ENCODE data around the gene XXYLT1. TPM values are rescaled to one million over a fixed set of nuclear protein-coding genes. Genes with fewer than 3 reads are reported as not detected.

XXYLT1 gene
- total and polyA plus RNA-seq, 9 of the 15 experiments (the other 6 are each of a cell fraction or from before 2014, with no cell fraction given), result 1.9 to 18.9 (median 15.0) TPM

DNA sequence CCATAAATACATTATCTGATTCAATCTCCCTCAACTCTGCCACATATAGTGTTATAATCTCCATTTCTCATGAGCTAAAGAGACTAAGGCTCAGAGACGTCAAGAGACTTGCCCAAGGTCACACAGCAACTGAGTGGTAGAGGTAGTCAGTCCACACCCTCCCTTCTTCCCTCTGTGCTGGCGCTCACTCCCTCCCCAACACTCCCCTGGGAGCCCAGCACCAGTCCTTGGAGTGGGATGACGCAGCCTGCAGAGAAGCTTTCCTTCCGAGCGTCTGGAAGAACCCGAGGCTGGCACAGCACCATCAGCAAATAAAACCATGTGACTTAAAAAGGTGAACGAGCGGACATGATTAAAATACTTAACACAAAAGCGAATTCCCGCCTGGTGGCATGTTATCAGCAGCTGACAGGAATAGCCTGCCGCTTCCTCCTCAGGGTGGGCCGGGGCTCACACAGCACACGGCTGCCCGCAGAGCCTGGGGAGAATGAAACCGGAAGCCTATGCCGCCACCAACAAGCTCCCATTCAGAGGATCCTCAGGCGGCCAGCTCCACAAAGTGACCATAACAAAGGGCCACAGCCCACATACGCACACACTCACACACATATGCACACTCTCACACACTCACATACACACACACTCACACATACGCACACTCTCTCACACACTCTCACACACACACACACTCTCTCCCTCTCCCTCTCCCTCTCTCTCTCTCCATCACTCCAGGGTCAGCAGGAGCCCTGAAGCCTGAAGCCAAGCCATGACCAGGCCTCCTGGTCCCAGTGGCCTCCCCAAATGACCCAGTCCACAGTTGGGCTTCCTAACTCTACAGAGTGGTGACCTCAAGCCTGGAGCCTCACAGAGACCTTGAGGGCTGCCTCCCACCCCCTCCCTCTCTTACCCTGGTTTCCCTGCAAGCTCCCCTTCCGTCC is 120.5 kb downstream of the XXYLT1 start (continued):
- TF ChIP-seq SRSF1 (IDR thresholded peaks at IDR 0.05; ENCODE audit: low read depth, low read length) (no peak), SLC30A9 (CRISPR knock-in tag; IDR thresholded peaks at IDR 0.05) (no peak), SETDB1 (IDR thresholded peaks at IDR 0.05; ENCODE audit: low read length) (no peak), GATA2 (CRISPR knock-in tag; IDR thresholded peaks at IDR 0.05) (peak; percentile 47; the same call in 1 of the 2 replicates), ZKSCAN8 (CRISPR knock-in tag; IDR thresholded peaks at IDR 0.05) (peak; percentile 44; the same call in 1 of the 2 replicates), ZNF384 (IDR thresholded peaks at IDR 0.05; ENCODE audit: low read depth, low read length) (no peak), STAT5B (CRISPR knock-in tag; IDR thresholded peaks at IDR 0.05) (no peak), ZNF124 (CRISPR knock-in tag; IDR thresholded peaks at IDR 0.05) (no peak), NCOA1 (IDR thresholded peaks at IDR 0.05; ENCODE audit: low read depth) (peak; percentile 54; the same call in 1 of the 2 replicates), HDAC6 (IDR thresholded peaks at IDR 0.05; ENCODE audit: low read depth, low read length) (no peak), ZNF41 (CRISPR knock-in tag; conservative IDR thresholded peaks at IDR 0.05) (no peak), CBFB (CRISPR knock-in tag; IDR thresholded peaks at IDR 0.05) (no peak), NONO (IDR thresholded peaks at IDR 0.05; ENCODE audit: low read depth in 2 of 2, low read length in 1 of 2) (no peak), PHB (CRISPR knock-in tag; IDR thresholded peaks at IDR 0.05) (no peak), HDAC8 (tag; IDR thresholded peaks at IDR 0.05) (no peak), ZNF165 (CRISPR knock-in tag; IDR thresholded peaks at IDR 0.05; ENCODE audit: borderline replicate concordance) (no peak)
- TF ChIP-seq, protein P1, sequence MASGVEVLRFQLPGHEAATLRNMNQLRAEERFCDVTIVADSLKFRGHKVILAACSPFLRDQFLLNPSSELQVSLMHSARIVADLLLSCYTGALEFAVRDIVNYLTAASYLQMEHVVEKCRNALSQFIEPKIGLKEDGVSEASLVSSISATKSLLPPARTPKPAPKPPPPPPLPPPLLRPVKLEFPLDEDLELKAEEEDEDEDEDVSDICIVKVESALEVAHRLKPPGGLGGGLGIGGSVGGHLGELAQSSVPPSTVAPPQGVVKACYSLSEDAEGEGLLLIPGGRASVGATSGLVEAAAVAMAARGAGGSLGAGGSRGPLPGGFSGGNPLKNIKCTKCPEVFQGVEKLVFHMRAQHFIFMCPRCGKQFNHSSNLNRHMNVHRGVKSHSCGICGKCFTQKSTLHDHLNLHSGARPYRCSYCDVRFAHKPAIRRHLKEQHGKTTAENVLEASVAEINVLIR (CRISPR knock-in tag; IDR thresholded peaks at IDR 0.05), result 0 out of 2 replicates have a peak, but pooled peaks have one; percentile 22
- TF ChIP-seq, protein P2, sequence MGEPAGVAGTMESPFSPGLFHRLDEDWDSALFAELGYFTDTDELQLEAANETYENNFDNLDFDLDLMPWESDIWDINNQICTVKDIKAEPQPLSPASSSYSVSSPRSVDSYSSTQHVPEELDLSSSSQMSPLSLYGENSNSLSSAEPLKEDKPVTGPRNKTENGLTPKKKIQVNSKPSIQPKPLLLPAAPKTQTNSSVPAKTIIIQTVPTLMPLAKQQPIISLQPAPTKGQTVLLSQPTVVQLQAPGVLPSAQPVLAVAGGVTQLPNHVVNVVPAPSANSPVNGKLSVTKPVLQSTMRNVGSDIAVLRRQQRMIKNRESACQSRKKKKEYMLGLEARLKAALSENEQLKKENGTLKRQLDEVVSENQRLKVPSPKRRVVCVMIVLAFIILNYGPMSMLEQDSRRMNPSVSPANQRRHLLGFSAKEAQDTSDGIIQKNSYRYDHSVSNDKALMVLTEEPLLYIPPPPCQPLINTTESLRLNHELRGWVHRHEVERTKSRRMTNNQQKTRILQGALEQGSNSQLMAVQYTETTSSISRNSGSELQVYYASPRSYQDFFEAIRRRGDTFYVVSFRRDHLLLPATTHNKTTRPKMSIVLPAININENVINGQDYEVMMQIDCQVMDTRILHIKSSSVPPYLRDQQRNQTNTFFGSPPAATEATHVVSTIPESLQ (CRISPR knock-in tag; IDR thresholded peaks at IDR 0.05), result no peak
- TF ChIP-seq, protein P3, sequence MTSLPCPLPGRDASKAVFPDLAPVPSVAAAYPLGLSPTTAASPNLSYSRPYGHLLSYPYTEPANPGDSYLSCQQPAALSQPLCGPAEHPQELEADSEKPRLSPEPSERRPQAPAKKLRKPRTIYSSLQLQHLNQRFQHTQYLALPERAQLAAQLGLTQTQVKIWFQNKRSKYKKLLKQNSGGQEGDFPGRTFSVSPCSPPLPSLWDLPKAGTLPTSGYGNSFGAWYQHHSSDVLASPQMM (CRISPR knock-in tag; IDR thresholded peaks at IDR 0.05), result no peak
- TF ChIP-seq, protein P4, sequence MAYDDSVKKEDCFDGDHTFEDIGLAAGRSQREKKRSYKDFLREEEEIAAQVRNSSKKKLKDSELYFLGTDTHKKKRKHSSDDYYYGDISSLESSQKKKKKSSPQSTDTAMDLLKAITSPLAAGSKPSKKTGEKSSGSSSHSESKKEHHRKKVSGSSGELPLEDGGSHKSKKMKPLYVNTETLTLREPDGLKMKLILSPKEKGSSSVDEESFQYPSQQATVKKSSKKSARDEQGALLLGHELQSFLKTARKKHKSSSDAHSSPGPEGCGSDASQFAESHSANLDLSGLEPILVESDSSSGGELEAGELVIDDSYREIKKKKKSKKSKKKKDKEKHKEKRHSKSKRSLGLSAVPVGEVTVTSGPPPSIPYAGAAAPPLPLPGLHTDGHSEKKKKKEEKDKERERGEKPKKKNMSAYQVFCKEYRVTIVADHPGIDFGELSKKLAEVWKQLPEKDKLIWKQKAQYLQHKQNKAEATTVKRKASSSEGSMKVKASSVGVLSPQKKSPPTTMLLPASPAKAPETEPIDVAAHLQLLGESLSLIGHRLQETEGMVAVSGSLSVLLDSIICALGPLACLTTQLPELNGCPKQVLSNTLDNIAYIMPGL (CRISPR knock-in tag; IDR thresholded peaks at IDR 0.05), result no peak; the same call in 1 of the 2 replicates
- TF ChIP-seq, protein P5, sequence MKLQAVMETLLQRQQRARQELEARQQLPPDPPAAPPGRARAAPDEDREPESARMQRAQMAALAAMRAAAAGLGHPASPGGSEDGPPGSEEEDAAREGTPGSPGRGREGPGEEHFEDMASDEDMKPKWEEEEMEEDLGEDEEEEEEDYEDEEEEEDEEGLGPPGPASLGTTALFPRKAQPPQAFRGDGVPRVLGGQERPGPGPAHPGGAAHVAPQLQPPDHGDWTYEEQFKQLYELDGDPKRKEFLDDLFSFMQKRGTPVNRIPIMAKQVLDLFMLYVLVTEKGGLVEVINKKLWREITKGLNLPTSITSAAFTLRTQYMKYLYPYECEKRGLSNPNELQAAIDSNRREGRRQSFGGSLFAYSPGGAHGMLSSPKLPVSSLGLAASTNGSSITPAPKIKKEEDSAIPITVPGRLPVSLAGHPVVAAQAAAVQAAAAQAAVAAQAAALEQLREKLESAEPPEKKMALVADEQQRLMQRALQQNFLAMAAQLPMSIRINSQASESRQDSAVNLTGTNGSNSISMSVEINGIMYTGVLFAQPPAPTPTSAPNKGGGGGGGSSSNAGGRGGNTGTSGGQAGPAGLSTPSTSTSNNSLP (IDR thresholded peaks at IDR 0.05; ENCODE audit: borderline replicate concordance, low read depth, low read length), result no peak

Measured in K562 (cell line).